Brain microvascular endothelial cell (primary cell): ENCODE measurements around the gene FAM131A.

ENCODE experiments used
- DNase-seq: peaks from one replicate; pipeline ENCODE4 v3.0.0-alpha.2; 2020
- H3K27ac ChIP-seq: fragments of 250-450 bp; sonication (Bioruptor Pico); 2 replicates; pipeline ENCODE4 v1.5.1; 2020; ENCODE audit warnings: mild to moderate bottlenecking, moderate library complexity
- H3K27me3 ChIP-seq: fragments of 250-450 bp; sonication (Bioruptor Pico); replicated peaks from 2 replicates; pipeline ENCODE4 v1.5.1; 2020; ENCODE audit warnings: mild to moderate bottlenecking
- H3K36me3 ChIP-seq: fragments of 250-450 bp; sonication (Bioruptor Pico); replicated peaks from 2 replicates; pipeline ENCODE4 v1.5.1; 2020; ENCODE audit warnings: mild to moderate bottlenecking
- H3K4me3 ChIP-seq: 2 replicates; pipeline ENCODE4 v1.5.1; 2011; ENCODE audit warnings: low read depth, mild to moderate bottlenecking, control low read depth, low read length, moderate library complexity
- in situ Hi-C: cut with HindIII; loops from 2 replicates; pipeline ENCODE4 v1.10.0; 2017; ENCODE audit warnings: low sequenced_read_pairs, low pct_ligation_motif_present
- TF ChIP-seq, protein P1 (sequence below): IDR thresholded peaks from 2 replicates; pipeline ENCODE4 v1.5.1; 2011; ENCODE audit warnings: low read depth, mild to moderate bottlenecking, moderate library complexity, low read length, control low read depth, inconsistent platforms; ENCODE audit errors: missing control alignments

Gene FAM131A

DNA sequence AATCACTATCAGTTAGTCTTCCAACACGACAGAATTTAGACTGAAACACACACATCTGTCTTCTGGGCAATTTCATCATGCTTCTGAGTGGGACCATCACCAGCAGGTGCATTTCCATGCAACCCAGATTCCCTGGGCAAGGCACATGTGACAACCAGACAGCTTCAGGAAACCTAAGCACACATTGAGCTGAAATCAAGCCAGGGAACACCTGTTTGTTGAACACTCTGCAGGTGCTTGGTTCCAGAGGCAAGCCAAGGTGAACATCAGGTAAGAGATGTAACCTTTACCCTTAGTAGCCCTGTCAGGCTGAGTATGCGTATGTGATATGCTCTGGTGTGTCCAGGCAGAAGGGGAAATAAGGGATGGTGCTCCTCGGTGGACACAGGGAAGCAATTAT, 41.6 kb upstream of the FAM131A start:
- H3K27me3 ChIP-seq, result no peaks in the 10 kb centered on the region
- TF ChIP-seq, protein P1, sequence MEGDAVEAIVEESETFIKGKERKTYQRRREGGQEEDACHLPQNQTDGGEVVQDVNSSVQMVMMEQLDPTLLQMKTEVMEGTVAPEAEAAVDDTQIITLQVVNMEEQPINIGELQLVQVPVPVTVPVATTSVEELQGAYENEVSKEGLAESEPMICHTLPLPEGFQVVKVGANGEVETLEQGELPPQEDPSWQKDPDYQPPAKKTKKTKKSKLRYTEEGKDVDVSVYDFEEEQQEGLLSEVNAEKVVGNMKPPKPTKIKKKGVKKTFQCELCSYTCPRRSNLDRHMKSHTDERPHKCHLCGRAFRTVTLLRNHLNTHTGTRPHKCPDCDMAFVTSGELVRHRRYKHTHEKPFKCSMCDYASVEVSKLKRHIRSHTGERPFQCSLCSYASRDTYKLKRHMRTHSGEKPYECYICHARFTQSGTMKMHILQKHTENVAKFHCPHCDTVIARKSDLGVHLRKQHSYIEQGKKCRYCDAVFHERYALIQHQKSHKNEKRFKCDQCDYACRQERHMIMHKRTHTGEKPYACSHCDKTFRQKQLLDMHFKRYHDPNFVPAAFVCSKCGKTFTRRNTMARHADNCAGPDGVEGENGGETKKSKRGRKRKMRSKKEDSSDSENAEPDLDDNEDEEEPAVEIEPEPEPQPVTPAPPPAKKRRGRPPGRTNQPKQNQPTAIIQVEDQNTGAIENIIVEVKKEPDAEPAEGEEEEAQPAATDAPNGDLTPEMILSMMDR, result no peak
- in situ Hi-C loops, result no loop called here
- no peak overlapping the region for H3K27ac ChIP-seq
- peaks cover 3% of the 10 kb centered on the region for H3K36me3 ChIP-seq
- H3K4me3 ChIP-seq, result no peak overlapping the region
- no peak for DNase-seq

DNA sequence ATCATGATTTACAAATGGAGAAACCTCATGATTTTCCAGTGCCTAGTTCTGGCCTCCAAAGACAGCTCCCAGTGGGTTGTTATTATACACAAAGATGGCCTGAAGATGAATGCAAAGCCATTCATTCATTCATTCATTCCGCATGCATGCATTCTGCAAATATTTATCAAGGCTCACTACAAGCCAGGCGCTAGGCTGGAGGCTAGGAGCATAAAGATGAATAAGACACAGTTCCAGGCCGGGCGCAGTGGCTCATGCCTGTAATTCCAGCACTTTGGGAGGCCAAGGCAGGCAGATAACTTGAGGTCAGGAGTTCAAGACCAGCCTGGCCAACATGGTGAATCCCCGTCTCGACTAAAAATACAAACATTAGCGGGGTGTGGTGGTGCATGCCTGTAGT, 40.8 kb upstream of the FAM131A start:
- H3K27me3 ChIP-seq, result no peaks in the 10 kb centered on the region
- TF ChIP-seq, protein P1, result no peak
- no peak for DNase-seq
- in situ Hi-C loops, result no loop called here
- H3K4me3 ChIP-seq, result no peak overlapping the region
- peaks cover 10% of the 10 kb centered on the region for H3K36me3 ChIP-seq
- H3K27ac ChIP-seq, result no peak overlapping the region

DNA sequence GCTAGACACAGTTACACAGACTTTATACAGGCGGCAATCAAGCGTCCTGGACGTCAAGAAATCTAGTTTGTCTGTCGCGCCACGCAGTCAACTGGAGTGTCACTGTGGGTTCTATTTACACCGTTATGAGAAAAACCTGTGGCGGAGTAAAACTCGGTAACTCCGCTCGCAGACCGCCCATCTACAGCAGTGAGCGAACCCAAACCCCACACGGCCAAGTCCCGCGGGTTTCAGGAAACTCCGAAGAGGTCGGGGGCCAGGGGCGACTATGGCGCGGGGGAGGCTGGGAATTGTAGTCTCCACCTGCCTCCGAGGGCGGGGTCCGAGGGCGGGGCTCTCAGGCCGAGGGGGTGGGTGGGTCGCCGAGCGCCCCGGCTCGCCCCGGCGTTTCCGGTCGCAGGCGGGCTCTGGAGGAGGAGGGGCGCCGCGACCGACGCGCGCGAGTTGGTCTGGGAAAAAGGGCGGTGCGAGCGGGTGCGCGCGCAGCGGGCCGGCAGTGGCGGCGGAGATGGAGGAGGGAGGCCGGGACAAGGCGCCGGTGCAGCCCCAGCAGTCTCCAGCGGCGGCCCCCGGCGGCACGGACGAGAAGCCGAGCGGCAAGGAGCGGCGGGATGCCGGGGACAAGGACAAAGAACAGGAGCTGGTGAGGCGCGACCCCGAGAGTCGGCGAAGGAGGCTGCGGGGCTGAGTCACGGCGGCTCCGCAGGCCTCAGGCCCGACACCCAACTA, 38.5 kb upstream of the FAM131A start, which contains the start of gene PSMD2:
TSS of gene PSMD2 (plus strand) at position 483 of the 729 bp plus-strand sequence. CDS start at position 509, 26 bp downstream.
- in situ Hi-C loops, result no loop called here
- DNase-seq, result peak; percentile 96
- TF ChIP-seq, protein P1, result no peak
- Histone ChIP-seq H3K27ac (peak within 1 kb of the TSS; percentile 78), H3K36me3 (peaks cover 33% of the 10 kb centered on the region), H3K27me3 (no peaks in the 10 kb centered on the region), H3K4me3 (peak within 1 kb of the TSS; percentile 97)

DNA sequence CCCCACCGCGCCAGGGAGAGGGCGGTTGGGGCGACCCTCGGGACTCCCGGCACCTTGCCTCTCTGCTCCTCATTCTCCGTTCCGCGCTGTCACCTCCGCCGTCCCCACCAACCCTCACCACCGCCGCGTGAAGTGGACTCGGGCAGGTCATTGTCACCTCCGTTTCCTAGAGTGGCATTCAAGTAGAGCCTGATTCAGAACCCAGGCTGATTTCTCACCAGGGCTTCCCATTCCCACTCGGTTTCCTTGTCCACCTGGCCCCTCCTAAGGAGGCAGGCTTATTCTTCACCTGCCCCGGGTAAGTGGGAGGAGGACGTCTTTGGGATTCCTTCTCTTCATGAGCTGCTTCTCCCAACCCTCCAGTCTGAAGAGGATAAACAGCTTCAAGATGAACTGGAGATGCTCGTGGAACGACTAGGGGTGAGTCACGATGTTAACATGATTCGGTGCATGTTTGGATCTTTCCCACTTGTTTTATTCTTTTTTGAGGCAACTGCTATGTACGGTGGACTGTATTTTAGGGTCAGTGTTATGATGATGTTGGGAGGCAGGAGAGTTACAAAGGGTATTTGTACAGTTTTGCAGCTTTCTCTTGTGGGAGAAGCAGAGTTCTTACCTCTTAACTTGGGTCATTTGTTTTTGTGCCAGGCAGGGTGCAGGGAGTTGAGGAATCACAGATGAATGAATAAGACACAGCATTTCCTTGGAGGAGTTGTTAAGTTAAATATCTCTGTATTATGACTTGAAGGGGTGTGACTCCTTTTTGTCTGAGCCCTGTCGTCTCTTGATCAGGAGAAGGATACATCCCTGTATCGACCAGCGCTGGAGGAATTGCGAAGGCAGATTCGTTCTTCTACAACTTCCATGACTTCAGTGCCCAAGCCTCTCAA, 37.7 kb upstream of the FAM131A start:
- TF ChIP-seq, protein P1, result no peak
- peak; percentile 27 for DNase-seq
- peak overlapping the region; percentile 97 for H3K4me3 ChIP-seq
- in situ Hi-C loops, result no loop called here
- peaks cover 41% of the 10 kb centered on the region for H3K36me3 ChIP-seq
- H3K27ac ChIP-seq, result peak overlapping the region; percentile 78
- H3K27me3 ChIP-seq, result no peaks in the 10 kb centered on the region

DNA sequence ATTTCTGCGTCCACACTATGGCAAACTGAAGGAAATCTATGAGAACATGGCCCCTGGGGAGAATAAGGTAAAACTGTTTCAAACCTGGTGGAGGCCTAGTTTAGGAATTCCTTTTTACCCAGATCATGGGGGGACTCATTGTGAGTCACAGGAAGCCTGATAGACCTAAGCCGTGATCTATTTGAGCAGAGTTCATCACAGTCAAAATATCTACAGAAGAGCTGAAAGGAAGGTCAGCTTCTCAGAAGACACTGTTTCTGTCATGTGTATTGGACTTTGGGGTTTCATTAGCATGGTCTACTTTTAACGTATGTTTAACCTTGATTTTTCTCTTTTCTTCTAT, 37.1 kb upstream of the FAM131A start:
- Histone ChIP-seq H3K27me3 (no peaks in the 10 kb centered on the region), H3K4me3 (peak overlapping the region; percentile 97), H3K36me3 (peaks cover 46% of the 10 kb centered on the region), H3K27ac (peak overlapping the region; percentile 78)
- TF ChIP-seq, protein P1, result no peak
- in situ Hi-C loops, result no loop called here
- peak; percentile 43 for DNase-seq
